HG03175 (cell line): ENCODE measurements around the gene IL17B.

Experiments used
- ATAC-seq: cut with Tn5 transposase; IDR thresholded peaks from one replicate; pipeline ENCODE4 v1.9.1; 2021; ENCODE audit warnings: mild to moderate bottlenecking, moderate library complexity; ENCODE audit not compliant: unreplicated experiment

IL17B gene

GRCh38 chr5:149415066-149415967 is 36.2 kb upstream of the IL17B start:
- ATAC-seq, result no peak

- ATAC-seq, result no peak
Observed at GRCh38 chr5:149414405-149415065, 35.4 kb upstream of the IL17B start.

- no peak for ATAC-seq
Observed at GRCh38 chr5:149413477-149414210, 34.6 kb upstream of the IL17B start.

- ATAC-seq, result no peak
Observed at GRCh38 chr5:149412783-149413476, 33.8 kb upstream of the IL17B start.

- no peak for ATAC-seq
Observed at GRCh38 chr5:149411738-149412519, 32.8 kb upstream of the IL17B start.

GRCh38 chr5:149410721-149411432 is 31.8 kb upstream of the IL17B start:
- no peak for ATAC-seq

- ATAC-seq, result no peak
Observed at GRCh38 chr5:149410071-149410470, 31.0 kb upstream of the IL17B start.

GRCh38 chr5:149409268-149409948 is 30.3 kb upstream of the IL17B start:
- ATAC-seq, result no peak

- ATAC-seq, result no peak
Observed at GRCh38 chr5:149408252-149409099, 29.4 kb upstream of the IL17B start.

- no peak for ATAC-seq
Observed at GRCh38 chr5:149407323-149408251, 28.5 kb upstream of the IL17B start.

GRCh38 chr5:149406979-149407306 is 27.9 kb upstream of the IL17B start:
- ATAC-seq, result no peak

- no peak for ATAC-seq
Observed at GRCh38 chr5:149406203-149406978, 27.3 kb upstream of the IL17B start.

- ATAC-seq, result no peak
Observed at GRCh38 chr5:149405550-149406202, 26.6 kb upstream of the IL17B start.

GRCh38 chr5:149404746-149405549 is 25.9 kb upstream of the IL17B start:
- ATAC-seq, result no peak
